GM12801 (cell line): ENCODE data around the gene DOP1B.

Source experiments
- TF ChIP-seq, protein P1 (sequence below): IDR thresholded peaks from one replicate; pipeline ENCODE4 v1.5.1; 2011; ENCODE audit warnings: control low read depth; ENCODE audit not compliant: insufficient read length; ENCODE audit errors: extremely low read depth

The DOP1B gene

GRCh38 chr21:36184545-36184944 is 27.9 kb downstream of the DOP1B start:
- TF ChIP-seq, protein P1, sequence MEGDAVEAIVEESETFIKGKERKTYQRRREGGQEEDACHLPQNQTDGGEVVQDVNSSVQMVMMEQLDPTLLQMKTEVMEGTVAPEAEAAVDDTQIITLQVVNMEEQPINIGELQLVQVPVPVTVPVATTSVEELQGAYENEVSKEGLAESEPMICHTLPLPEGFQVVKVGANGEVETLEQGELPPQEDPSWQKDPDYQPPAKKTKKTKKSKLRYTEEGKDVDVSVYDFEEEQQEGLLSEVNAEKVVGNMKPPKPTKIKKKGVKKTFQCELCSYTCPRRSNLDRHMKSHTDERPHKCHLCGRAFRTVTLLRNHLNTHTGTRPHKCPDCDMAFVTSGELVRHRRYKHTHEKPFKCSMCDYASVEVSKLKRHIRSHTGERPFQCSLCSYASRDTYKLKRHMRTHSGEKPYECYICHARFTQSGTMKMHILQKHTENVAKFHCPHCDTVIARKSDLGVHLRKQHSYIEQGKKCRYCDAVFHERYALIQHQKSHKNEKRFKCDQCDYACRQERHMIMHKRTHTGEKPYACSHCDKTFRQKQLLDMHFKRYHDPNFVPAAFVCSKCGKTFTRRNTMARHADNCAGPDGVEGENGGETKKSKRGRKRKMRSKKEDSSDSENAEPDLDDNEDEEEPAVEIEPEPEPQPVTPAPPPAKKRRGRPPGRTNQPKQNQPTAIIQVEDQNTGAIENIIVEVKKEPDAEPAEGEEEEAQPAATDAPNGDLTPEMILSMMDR = no peak

- TF ChIP-seq, protein P1 = no peak
Measured at GRCh38 chr21:36185523-36185922, 28.9 kb downstream of the DOP1B start.

GRCh38 chr21:36186081-36186480 is 29.5 kb downstream of the DOP1B start:
- TF ChIP-seq, protein P1 = no peak

GRCh38 chr21:36186506-36187399 is 30.1 kb downstream of the DOP1B start:
- TF ChIP-seq, protein P1 = no peak

- TF ChIP-seq, protein P1 = no peak
Measured at GRCh38 chr21:36188081-36188681, 31.6 kb downstream of the DOP1B start.

GRCh38 chr21:36188937-36189336 is 32.3 kb downstream of the DOP1B start:
- TF ChIP-seq, protein P1 = no peak

GRCh38 chr21:36190736-36191135 is 34.1 kb downstream of the DOP1B start:
- TF ChIP-seq, protein P1 = no peak
